ENCODE measurements around the gene BEND3. TPM values are rescaled to one million over a fixed set of nuclear protein-coding genes. Genes with fewer than 3 reads are reported as not detected.

Gene BEND3
- total RNA-seq, 1 experiment from 2014 or later = 7.7 TPM

- no peaks in the 10 kb centered on the region for H4K20me1 ChIP-seq (ENCODE audit: insufficient read depth, low read depth, low read length)
- no peak for DNase-seq
- no peak overlapping the region for H2AFZ ChIP-seq (ENCODE audit: low read length)
- peak overlapping the region; percentile 95 for H3K27ac ChIP-seq (ENCODE audit: low read length)
- peaks cover 48% of the 10 kb centered on the region for H3K4me1 ChIP-seq (ENCODE audit: low read length)
- H3K9ac ChIP-seq (ENCODE audit: low read length) = peak overlapping the region; percentile 47
- H3K27me3 ChIP-seq (ENCODE audit: low read length) = no peaks in the 10 kb centered on the region
- H3K9me2 ChIP-seq (replicated peaks; ENCODE audit: insufficient read depth, low read length) = no peaks in the 10 kb centered on the region
- H3K4me2 ChIP-seq (ENCODE audit: low read depth, low read length, poor library complexity, severe bottlenecking) = peak overlapping the region; percentile 80
- peak overlapping the region; percentile 80 for H3K4me3 ChIP-seq (ENCODE audit: low read length)
- H3K79me2 ChIP-seq (ENCODE audit: low read length) = peaks cover 21% of the 10 kb centered on the region
- H3K9me3 ChIP-seq (ENCODE audit: low read length) = no peaks in the 10 kb centered on the region
- no peaks in the 10 kb centered on the region for H3K36me3 ChIP-seq (ENCODE audit: insufficient read depth, low read length)
These were observed 1.6 kb upstream of the BEND3 start for GRCh38 chr6:107116931-107117330.

GRCh38 chr6:107116328-107116892 lies 1.1 kb upstream of the BEND3 start:
- no peaks in the 10 kb centered on the region for H4K20me1 ChIP-seq (ENCODE audit: insufficient read depth, low read depth, low read length)
- no peaks in the 10 kb centered on the region for H3K9me2 ChIP-seq (replicated peaks; ENCODE audit: insufficient read depth, low read length)
- H3K79me2 ChIP-seq (ENCODE audit: low read length) = peaks cover 26% of the 10 kb centered on the region
- H3K4me2 ChIP-seq (ENCODE audit: low read depth, low read length, poor library complexity, severe bottlenecking) = peak overlapping the region; percentile 80
- no peaks in the 10 kb centered on the region for H3K9me3 ChIP-seq (ENCODE audit: low read length)
- peaks cover 48% of the 10 kb centered on the region for H3K4me1 ChIP-seq (ENCODE audit: low read length)
- peak; percentile 90 for DNase-seq
- H3K27ac ChIP-seq (ENCODE audit: low read length) = peak overlapping the region; percentile 95
- peak overlapping the region; percentile 47 for H3K9ac ChIP-seq (ENCODE audit: low read length)
- no peaks in the 10 kb centered on the region for H3K36me3 ChIP-seq (ENCODE audit: insufficient read depth, low read length)
- no peaks in the 10 kb centered on the region for H3K27me3 ChIP-seq (ENCODE audit: low read length)
- peak overlapping the region; percentile 44; the same call in 1 of the 2 replicates for H2AFZ ChIP-seq (ENCODE audit: low read length)
- H3K4me3 ChIP-seq (ENCODE audit: low read length) = peak overlapping the region; percentile 80

- H3K27ac ChIP-seq (ENCODE audit: low read length) = peak overlapping the region; percentile 95
- no peaks in the 10 kb centered on the region for H4K20me1 ChIP-seq (ENCODE audit: insufficient read depth, low read depth, low read length)
- peak; percentile 96 for DNase-seq
- peak overlapping the region; percentile 86; the same call in 1 of the 2 replicates for H2AFZ ChIP-seq (ENCODE audit: low read length)
- no peaks in the 10 kb centered on the region for H3K36me3 ChIP-seq (ENCODE audit: insufficient read depth, low read length)
- H3K9me2 ChIP-seq (replicated peaks; ENCODE audit: insufficient read depth, low read length) = no peaks in the 10 kb centered on the region
- H3K4me3 ChIP-seq (ENCODE audit: low read length) = peak overlapping the region; percentile 80
- H3K9ac ChIP-seq (ENCODE audit: low read length) = peak overlapping the region; percentile 93
- peaks cover 28% of the 10 kb centered on the region for H3K79me2 ChIP-seq (ENCODE audit: low read length)
- H3K9me3 ChIP-seq (ENCODE audit: low read length) = no peaks in the 10 kb centered on the region
- H3K4me2 ChIP-seq (ENCODE audit: low read depth, low read length, poor library complexity, severe bottlenecking) = peak overlapping the region; percentile 80
- peaks cover 48% of the 10 kb centered on the region for H3K4me1 ChIP-seq (ENCODE audit: low read length)
- H3K27me3 ChIP-seq (ENCODE audit: low read length) = no peaks in the 10 kb centered on the region
These were observed 496 bp upstream of the BEND3 start for GRCh38 chr6:107115695-107116327.

GRCh38 chr6:107114213-107114925 lies 946 bp downstream of the BEND3 start:
- Histone ChIP-seq H3K4me3 (ENCODE audit: low read length) (peak overlapping the region; percentile 77), H3K9me3 (ENCODE audit: low read length) (no peaks in the 10 kb centered on the region), H3K9me2 (replicated peaks; ENCODE audit: insufficient read depth, low read length) (no peaks in the 10 kb centered on the region), H3K9ac (ENCODE audit: low read length) (peak overlapping the region; percentile 85), H3K4me1 (ENCODE audit: low read length) (peaks cover 58% of the 10 kb centered on the region), H3K36me3 (ENCODE audit: insufficient read depth, low read length) (no peaks in the 10 kb centered on the region), H3K79me2 (ENCODE audit: low read length) (peaks cover 33% of the 10 kb centered on the region), H3K4me2 (ENCODE audit: low read depth, low read length, poor library complexity, severe bottlenecking) (peak overlapping the region; percentile 98), H2AFZ (ENCODE audit: low read length) (peak overlapping the region; percentile 77; the same call in 1 of the 2 replicates), H3K27me3 (ENCODE audit: low read length) (no peaks in the 10 kb centered on the region), H3K27ac (ENCODE audit: low read length) (peak overlapping the region; percentile 95), H4K20me1 (ENCODE audit: insufficient read depth, low read depth, low read length) (no peaks in the 10 kb centered on the region)
- peak; percentile 91 for DNase-seq

GRCh38 chr6:107110200-107110599 lies 5.1 kb downstream of the BEND3 start:
- no peak overlapping the region for H3K9ac ChIP-seq (ENCODE audit: low read length)
- H2AFZ ChIP-seq (ENCODE audit: low read length) = no peak overlapping the region
- peak; percentile 46 for DNase-seq
- H3K4me2 ChIP-seq (ENCODE audit: low read depth, low read length, poor library complexity, severe bottlenecking) = no peak overlapping the region
- no peak overlapping the region for H3K4me3 ChIP-seq (ENCODE audit: low read length)
- H3K27ac ChIP-seq (ENCODE audit: low read length) = peak overlapping the region; percentile 51; the same call in 1 of the 2 replicates
- H4K20me1 ChIP-seq (ENCODE audit: insufficient read depth, low read depth, low read length) = no peaks in the 10 kb centered on the region
- H3K9me2 ChIP-seq (replicated peaks; ENCODE audit: insufficient read depth, low read length) = no peaks in the 10 kb centered on the region
- H3K27me3 ChIP-seq (ENCODE audit: low read length) = no peaks in the 10 kb centered on the region
- H3K36me3 ChIP-seq (ENCODE audit: insufficient read depth, low read length) = no peaks in the 10 kb centered on the region
- H3K79me2 ChIP-seq (ENCODE audit: low read length) = peaks cover 63% of the 10 kb centered on the region
- H3K9me3 ChIP-seq (ENCODE audit: low read length) = no peaks in the 10 kb centered on the region
- peaks cover 26% of the 10 kb centered on the region for H3K4me1 ChIP-seq (ENCODE audit: low read length)

GRCh38 chr6:107108201-107108890 lies 7.0 kb downstream of the BEND3 start:
- no peak overlapping the region for H2AFZ ChIP-seq (ENCODE audit: low read length)
- no peak overlapping the region for H3K9ac ChIP-seq (ENCODE audit: low read length)
- H3K4me2 ChIP-seq (ENCODE audit: low read depth, low read length, poor library complexity, severe bottlenecking) = no peak overlapping the region
- H3K27ac ChIP-seq (ENCODE audit: low read length) = no peak overlapping the region
- H3K9me2 ChIP-seq (replicated peaks; ENCODE audit: insufficient read depth, low read length) = no peaks in the 10 kb centered on the region
- no peaks in the 10 kb centered on the region for H3K36me3 ChIP-seq (ENCODE audit: insufficient read depth, low read length)
- no peaks in the 10 kb centered on the region for H3K27me3 ChIP-seq (ENCODE audit: low read length)
- no peaks in the 10 kb centered on the region for H4K20me1 ChIP-seq (ENCODE audit: insufficient read depth, low read depth, low read length)
- no peak for DNase-seq
- no peaks in the 10 kb centered on the region for H3K9me3 ChIP-seq (ENCODE audit: low read length)
- H3K79me2 ChIP-seq (ENCODE audit: low read length) = peaks cover 67% of the 10 kb centered on the region
- no peak overlapping the region for H3K4me3 ChIP-seq (ENCODE audit: low read length)
- peaks cover 25% of the 10 kb centered on the region for H3K4me1 ChIP-seq (ENCODE audit: low read length)

- no peak overlapping the region for H2AFZ ChIP-seq (ENCODE audit: low read length)
- no peaks in the 10 kb centered on the region for H3K9me3 ChIP-seq (ENCODE audit: low read length)
- peaks cover 67% of the 10 kb centered on the region for H3K79me2 ChIP-seq (ENCODE audit: low read length)
- peaks cover 27% of the 10 kb centered on the region for H3K4me1 ChIP-seq (ENCODE audit: low read length)
- no peaks in the 10 kb centered on the region for H3K27me3 ChIP-seq (ENCODE audit: low read length)
- no peaks in the 10 kb centered on the region for H3K36me3 ChIP-seq (ENCODE audit: insufficient read depth, low read length)
- H3K9ac ChIP-seq (ENCODE audit: low read length) = no peak overlapping the region
- no peak overlapping the region for H3K27ac ChIP-seq (ENCODE audit: low read length)
- no peak overlapping the region for H3K4me3 ChIP-seq (ENCODE audit: low read length)
- H3K4me2 ChIP-seq (ENCODE audit: low read depth, low read length, poor library complexity, severe bottlenecking) = no peak overlapping the region
- H4K20me1 ChIP-seq (ENCODE audit: insufficient read depth, low read depth, low read length) = no peaks in the 10 kb centered on the region
- H3K9me2 ChIP-seq (replicated peaks; ENCODE audit: insufficient read depth, low read length) = no peaks in the 10 kb centered on the region
- DNase-seq = no peak
These were observed 7.5 kb downstream of the BEND3 start for GRCh38 chr6:107107791-107108190.

GRCh38 chr6:107106165-107106564 lies 9.2 kb downstream of the BEND3 start:
- H3K4me2 ChIP-seq (ENCODE audit: low read depth, low read length, poor library complexity, severe bottlenecking) = no peak overlapping the region
- H3K36me3 ChIP-seq (ENCODE audit: insufficient read depth, low read length) = no peaks in the 10 kb centered on the region
- H3K9me3 ChIP-seq (ENCODE audit: low read length) = no peaks in the 10 kb centered on the region
- no peaks in the 10 kb centered on the region for H3K27me3 ChIP-seq (ENCODE audit: low read length)
- H3K9ac ChIP-seq (ENCODE audit: low read length) = no peak overlapping the region
- H3K4me3 ChIP-seq (ENCODE audit: low read length) = no peak overlapping the region
- peaks cover 43% of the 10 kb centered on the region for H3K4me1 ChIP-seq (ENCODE audit: low read length)
- H2AFZ ChIP-seq (ENCODE audit: low read length) = no peak overlapping the region
- DNase-seq = no peak
- no peaks in the 10 kb centered on the region for H4K20me1 ChIP-seq (ENCODE audit: insufficient read depth, low read depth, low read length)
- H3K79me2 ChIP-seq (ENCODE audit: low read length) = peaks cover 68% of the 10 kb centered on the region
- no peaks in the 10 kb centered on the region for H3K9me2 ChIP-seq (replicated peaks; ENCODE audit: insufficient read depth, low read length)
- no peak overlapping the region for H3K27ac ChIP-seq (ENCODE audit: low read length)

Measured in Karpas-422 (cell line).